HT-29 (cell line): ENCODE results near the gene NTRK1. TPM values are rescaled to one million over a fixed set of nuclear protein-coding genes. Genes with fewer than 3 reads are reported as not detected.
A peak's percentile ranks its signal among the peaks of the same experiment; 100 is the strongest.

ENCODE experiments used
- DNase-seq: peaks from one replicate; pipeline ENCODE4 v3.0.0-alpha.2; 2015; ENCODE audit warnings: low spot score
- total RNA-seq: library from RNA; depleted of rRNA; stranded (reverse); fragments of >200 nt; shearing (Covaris generic); gene quantifications from 2 replicates; pipeline ENCODE4 v1.2.3, GENCODE V29; 2014; rRNA removed

NTRK1 gene
- total RNA-seq = not detected in 2 replicates

DNA sequence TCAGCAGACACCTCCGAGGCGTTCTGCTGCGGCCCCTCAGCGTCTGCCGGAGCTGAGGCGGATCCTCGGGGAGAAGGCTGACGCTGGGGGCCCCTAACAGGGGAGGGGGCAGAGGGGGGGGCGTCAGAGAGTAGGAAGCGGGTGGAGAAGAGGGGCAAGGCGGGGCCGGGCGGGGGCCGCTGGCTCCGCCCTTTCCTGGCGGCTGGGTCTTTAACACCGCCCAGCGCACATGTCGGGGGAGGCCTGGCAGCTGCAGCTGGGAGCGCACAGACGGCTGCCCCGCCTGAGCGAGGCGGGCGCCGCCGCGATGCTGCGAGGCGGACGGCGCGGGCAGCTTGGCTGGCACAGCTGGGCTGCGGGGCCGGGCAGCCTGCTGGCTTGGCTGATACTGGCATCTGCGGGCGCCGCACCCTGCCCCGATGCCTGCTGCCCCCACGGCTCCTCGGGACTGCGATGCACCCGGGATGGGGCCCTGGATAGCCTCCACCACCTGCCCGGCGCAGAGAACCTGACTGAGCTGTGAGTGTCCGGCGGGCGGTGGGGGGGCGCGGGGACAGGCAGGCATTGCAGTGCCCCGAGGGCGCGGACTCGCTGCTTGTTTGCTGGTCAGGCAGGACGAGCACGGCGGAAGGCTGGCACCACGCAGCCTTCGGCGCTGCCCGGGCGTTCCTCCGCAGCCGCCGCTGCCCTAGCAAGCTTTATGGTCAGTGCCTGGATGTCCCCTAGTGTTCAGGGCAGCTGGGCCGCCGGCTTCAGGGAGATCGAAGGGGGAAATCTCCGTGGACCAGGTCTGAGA lies at the start of gene NTRK1:
TSS of gene NTRK1 (plus strand) at position 238 of the 796 bp plus-strand sequence. CDS start at position 308, 70 bp downstream.
- no peak for DNase-seq

DNA sequence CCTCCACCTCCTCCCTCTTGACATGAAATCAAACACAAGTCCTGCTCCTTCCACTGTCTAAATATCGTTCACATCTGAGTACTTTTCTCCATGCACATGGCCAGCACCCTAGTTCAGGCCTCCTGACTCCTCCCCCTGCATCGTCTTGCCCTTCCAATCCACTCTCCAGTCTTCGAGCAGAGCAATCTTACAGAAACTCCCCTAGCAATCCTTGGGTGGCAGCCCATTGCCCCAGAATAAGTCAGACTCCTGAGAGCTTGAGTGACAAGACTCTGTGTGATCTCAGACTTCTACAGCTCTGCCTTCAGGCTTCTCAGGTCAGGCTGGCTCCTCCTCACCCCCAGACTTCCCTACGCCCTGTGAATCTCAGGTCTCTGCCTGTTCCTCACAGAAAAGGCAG lies 49.5 kb upstream of the NTRK1 start:
- DNase-seq = no peak

DNA sequence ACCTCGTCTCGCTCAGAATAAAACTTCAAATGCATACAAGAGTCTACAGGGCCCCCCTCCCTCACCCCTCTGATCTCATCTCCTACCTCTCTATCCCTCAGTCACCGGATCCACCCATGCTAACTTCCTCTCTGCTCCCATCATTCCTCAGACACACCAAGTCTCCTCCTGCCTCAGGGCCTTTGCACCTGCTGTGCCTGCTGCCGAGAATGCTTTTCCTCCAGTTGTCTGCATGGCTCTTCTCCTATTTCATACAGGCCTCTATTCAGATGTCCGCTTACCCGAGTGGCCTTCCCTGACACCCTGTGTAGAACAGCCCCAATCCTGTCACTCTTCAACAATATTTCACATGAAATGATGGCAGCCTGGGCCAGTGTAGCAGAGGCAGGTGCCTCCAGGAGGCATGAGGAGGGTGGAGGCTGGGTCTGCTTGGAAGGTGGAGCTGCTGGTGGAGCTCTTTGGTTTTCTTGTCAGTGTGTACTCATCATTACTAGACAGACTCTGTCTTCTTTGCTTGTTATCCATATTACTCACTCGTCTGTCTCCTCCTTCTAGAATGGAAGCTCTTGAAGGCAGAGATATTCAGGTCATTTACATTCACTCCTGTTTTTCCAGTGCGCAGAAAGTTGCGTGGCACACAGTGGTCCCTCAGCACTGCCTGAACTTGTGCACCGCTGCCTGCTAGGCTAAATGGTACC lies 48.2 kb upstream of the NTRK1 start:
- DNase-seq = no peak

DNA sequence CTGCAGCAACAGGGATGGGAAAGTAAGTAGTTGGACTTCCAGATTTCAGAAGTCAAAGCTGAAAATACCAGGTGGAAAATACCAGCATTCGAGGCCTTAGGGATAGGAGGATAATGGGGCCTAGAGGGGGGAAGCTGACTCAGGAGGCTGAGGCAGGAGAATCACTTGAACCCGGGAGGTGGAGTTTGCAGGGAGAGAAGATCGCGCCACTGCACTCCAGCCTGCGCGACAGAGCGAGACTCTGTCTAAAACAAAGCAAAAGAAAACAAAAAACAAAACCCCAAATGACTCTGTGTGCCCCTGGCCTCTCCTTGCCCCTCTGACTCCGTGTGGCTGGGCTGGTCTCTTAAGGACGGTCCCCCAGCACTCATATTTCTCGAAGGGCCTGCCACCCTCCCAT lies 47.4 kb upstream of the NTRK1 start:
- DNase-seq = no peak

DNA sequence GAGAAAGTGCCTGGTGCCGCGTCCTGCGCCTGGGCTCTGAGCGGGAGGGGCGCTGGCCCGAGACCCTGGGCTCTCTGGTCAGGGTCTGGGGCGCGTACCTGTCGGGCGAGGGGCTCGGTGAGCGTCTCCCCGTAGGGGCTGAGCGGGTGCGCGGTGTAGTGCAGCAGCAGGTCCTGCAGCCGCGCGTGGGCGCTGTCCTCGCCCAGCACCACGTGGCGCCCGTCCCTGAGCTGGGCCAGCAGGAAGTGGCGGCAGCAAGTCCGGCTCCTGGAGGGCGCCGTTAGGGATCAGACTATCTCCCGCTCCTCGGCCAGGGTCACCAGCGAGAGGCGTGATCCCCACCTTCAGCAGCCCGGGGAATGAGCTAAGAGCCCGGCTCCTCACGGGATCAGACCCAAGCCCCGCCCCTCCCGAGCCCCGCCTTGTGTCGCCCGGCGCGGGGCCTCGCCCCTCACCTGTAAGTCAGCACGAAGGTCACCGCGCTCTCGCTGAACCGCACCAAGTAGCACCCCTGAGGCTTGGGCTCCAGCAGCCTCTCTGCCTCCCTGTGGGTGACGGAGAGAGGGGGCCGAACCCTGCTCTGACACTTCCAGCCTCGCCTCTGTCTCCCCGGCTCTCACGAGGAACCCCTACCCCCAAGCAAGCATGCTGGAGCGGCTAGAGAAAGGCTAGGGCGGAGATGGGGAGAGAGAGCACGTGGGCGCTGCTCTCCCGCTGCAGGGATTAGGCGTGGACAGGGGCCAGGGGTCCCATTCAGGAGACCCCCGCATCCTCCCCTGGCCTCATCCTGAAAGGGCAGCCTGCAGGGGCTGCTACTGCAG lies 46.7 kb upstream of the NTRK1 start:
- DNase-seq = peak; percentile 64

DNA sequence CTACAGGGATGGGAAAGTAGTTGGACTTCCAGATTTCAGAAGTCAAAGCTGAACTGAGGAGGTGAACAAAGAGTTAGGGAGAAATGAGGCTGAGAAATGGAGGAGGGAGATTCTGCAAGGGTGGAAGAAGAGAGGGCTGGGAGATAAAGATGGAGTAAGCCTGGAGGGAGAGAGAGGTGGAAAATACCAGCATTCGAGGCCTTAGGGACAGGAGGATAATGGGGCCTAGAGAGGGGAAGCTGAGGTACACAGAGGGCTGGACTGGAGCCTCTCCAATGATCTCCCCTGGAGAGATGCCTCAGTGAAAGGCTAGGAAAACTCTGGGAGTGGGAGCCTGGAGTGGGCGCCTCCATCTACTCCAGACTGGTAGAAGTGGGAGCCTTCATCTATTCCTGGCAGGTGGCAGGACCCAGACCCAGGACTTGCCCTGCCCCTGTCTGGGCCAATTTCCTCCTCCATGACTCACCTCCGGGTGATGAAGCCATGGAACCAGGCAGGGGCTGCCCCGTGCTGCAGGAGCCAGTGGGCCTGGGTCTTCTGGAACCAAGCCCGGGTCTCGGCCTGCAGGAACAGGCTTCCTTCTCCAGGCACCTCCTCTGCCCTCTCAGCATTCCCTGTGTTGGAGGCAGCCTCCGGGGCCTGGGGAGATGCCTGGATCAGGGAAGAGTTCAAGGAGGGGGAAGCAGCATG lies 45.9 kb upstream of the NTRK1 start:
- no peak for DNase-seq

DNA sequence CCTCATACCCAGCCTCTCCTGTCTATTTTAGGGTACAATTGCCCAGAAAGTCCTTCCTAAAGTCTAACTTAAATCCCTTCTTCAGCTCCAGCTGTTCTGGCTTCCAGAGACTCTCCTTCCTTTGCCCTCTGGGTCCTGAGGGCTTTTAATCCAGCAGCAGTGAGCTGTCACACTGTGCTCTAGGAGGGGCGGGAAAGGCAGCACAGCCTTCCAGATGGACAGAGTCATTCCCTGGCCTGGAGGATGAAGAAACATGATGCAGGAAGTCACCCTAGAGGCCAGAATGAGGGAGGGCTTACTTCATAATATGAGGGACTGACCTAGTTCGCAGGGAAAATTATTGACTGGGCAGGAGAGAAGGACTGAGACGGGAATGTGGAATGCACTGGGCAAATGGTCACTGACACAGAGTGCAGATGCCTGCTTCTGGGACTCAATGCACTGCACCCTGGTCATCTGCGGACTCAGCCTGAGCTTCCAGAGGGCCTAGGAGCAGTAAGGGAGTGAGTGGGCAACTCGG lies 45.3 kb upstream of the NTRK1 start:
- DNase-seq = peak; percentile 30

DNA sequence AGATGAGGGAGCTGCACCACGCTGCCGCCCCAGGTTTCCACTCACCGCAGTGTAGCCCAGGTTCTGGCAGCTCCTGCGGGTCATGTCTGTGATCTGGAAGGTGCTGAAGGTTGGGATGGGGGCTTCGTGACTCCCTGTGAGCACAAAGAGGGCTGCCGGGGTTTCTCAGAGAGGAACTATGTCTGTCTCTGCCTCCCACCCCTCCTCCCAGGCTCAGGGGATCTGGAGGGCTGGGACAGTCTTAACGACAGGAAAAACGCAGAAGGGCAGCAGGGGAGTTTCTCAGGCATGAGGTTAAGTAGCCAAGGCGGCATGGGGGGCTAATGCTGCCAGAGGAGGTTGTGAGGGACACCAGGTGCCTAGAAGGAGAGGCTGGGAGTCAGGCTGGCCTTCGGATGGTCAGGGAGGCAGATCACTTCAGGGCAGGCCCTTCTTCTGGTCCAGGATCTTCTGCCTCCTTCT lies 44.7 kb upstream of the NTRK1 start:
- no peak for DNase-seq

DNA sequence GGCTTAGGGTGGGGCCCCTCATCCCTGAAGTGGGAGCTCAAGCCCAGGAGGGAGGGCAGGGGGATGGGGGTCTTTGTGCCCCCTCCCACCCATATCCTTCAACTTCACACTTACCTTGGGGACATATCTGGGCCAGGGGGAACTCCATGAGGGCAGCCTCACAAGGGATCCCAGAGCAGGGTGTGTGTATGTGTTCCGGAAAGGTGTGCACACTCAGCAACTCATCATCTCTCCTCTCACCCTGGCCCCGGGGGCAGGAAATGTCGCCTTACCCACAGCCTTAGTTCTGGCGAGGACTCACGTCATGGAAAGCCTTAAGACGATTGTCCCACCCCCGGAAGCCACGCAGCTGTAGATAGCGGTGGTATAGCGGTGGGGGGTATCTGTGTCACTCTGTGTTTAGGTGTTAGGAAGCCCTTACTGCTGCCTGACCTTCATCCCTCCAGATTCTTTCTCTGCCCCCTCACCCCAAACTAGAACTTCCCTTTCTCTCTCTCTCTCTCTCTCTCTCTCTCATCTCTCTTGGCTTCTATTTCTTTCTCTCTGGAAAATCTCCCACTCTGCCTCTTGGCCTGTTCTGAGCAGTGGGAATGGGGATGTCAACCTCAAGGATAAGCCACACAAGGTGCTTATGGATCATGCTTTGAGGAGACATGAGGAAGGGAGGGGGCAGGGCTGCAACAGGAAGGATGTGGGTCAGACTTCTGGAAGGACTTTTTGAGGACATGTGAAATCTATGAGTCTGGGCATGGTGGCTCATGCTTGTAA lies 43.9 kb upstream of the NTRK1 start, which contains the start of gene SH2D2A:
TSS of gene SH2D2A (minus strand) at position 288 of the 768 bp plus-strand sequence. CDS start at position 148, 140 bp downstream.
- no peak for DNase-seq

DNA sequence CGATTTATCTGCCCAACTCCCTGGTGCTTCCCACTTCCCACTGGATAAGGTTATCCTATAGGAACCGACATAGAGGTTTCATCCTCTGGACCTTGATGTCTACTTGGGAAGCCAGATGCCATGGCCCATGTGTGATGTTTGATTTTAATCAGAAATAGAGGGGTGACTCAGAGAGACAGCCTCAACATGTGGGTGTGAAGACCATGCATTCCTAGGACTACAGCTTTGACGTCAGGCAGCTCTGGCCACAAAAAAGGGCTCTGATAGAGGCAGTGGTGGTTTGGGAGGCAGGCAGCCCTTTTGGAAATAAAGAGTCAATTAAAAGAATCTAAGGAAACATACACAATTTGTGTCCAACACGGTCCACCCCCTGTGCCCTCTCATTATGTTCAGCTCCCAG lies 38.9 kb upstream of the NTRK1 start:
- DNase-seq = no peak

DNA sequence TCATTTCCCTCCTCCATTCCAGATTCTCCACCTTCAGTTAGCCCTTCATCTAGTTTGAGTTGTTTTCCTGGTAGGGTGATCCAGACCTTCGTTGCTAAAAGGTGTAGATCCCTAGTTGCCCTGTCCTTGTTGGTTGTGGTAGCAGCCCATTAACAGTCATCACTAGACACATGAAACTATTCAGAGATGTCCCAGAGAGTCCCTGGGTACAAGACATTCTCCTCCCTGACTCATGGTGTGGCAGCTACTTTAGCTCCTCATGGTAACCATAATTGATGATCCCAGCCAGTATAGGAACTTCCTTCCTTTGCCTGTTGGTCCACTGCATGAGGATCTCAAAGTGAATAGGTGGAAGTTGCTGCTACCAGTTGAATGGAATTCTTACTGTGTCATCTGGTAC lies 38.0 kb upstream of the NTRK1 start:
- DNase-seq = no peak

DNA sequence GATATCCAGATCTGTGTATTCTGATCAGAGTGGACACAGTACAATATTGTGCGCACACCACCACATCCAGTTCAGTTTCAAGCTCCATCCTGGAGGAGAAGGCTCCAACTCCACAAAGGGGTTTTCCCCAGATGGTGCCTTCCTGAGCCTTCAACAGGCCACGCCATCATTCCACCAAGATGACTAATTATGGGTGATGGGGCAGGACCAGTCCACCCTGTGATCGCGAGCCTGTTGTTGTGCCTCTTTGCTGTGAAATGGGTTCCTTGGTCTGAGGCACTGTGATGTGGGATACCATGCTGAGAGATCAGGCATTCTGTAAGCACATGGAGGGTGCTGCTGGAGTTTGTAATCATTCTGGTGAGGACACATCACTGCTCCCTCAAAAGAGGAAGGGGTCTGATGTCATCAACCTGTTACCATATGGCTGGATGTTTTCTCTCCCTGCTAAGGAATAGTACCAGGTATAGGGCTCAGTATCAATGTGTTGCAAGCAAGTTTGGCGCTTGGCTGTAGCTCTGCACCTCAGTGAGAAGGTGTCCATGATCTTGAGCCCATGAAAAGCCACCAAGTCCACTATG lies 37.4 kb upstream of the NTRK1 start:
- no peak for DNase-seq

DNA sequence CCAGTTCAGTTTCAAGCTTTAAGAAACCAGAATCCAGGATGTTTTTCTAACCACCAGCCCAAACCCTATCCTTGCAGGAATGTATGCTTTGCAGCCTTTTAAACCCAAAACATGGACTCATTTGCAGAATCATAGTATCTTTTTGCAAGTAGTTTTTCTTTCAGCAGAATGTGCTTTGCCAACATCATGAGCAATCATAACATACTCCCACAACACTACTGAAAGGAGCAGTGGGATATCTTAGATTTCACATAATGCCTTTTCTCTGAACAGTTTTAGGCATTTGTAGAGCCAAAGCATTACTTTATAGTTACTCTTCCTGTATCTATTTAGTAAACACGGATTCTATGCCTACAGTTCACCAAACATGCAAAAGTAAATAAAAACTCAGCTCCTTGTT lies 34.0 kb upstream of the NTRK1 start:
- no peak for DNase-seq

DNA sequence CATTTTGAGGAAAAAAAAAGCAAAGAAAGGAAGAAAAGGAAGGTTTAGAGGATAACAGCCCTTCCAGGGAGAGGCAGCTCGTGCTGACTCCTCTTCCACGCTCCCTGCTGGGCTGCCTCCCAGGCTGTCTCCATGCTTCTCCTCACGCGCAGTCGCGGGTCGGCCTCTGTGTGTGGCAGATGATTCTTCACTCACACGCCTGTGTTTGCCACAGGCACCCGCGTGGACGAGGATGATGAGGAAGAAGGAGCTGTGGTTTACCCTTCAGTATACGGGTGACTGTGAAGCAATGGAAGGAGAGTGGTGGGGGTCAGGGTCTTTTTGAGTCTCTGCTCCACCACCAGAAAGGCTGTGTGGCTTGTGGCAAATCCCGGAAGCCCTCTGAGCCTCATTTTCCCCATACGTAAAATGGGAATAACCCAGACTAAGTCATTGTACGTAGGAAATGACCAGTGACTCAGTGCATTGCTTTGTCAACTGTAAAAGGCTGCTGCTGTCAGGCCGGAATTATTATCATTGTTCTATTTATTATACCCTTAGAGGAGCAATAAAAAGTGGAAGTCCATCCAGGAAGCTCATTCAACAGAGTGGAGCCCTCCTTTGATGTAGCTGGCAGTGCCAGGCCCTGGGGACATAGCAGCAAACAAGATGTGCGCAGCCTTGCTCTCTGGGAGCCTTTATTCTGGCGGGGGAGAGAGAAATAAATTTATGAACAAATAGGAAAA lies 32.1 kb upstream of the NTRK1 start:
- DNase-seq = no peak

DNA sequence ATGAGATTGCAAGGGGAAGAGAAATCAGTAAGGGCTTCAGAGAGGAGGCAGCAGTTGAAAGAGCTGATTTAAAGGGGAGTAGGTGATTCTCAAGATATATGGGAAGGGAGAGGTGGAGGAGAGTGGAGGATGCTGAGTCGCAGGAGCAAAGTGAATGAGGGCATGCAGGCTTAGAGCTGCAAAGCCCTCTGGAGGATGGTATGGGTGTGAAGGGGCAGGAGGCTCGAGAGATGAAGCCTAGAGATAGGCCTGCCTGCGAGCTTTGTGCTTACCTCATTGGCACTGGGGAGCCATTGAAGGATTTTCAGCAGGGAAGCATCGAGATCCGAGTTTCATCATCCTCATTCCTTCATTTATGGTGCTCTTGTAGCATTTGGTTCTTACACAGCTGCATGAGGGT lies 28.2 kb upstream of the NTRK1 start:
- DNase-seq = no peak

DNA sequence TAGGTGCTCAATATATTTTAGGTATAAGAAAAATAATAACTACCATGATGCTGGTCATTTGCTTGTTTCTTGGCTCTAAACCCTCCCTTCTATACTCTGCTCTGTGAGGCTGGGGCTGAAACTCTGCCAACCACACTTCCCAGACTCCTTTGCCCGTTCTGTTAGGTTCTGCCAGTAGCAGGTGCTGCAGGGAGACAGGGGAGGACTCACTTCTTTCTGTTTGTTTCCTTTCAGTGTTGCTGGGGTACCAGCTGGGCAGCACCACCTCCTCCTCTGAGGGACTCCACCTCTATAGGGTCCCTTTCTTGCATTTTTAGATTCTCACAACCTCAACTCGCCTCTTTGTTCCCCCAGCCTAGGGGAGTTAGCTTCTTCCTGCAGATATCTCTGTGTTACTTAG lies 27.1 kb upstream of the NTRK1 start:
- no peak for DNase-seq

DNA sequence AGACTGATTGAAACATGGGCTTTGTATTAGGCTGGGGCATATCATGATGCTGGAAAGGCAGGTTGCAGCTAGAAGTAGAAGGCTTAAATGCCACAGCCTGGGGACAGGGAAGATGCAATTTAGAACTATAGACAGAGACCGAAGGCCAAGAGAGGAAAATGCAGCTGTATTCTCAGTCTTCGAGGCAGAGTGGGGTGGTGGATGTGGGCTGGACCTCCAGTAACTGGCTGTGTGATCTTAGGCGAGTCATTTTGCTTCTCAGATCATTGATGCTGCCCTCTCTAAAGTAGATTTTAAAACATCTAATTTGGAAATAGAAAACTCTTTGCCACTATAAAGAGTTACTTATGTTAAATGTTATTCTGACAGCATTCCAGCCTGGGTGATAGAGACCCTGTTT lies 26.3 kb upstream of the NTRK1 start:
- no peak for DNase-seq

DNA sequence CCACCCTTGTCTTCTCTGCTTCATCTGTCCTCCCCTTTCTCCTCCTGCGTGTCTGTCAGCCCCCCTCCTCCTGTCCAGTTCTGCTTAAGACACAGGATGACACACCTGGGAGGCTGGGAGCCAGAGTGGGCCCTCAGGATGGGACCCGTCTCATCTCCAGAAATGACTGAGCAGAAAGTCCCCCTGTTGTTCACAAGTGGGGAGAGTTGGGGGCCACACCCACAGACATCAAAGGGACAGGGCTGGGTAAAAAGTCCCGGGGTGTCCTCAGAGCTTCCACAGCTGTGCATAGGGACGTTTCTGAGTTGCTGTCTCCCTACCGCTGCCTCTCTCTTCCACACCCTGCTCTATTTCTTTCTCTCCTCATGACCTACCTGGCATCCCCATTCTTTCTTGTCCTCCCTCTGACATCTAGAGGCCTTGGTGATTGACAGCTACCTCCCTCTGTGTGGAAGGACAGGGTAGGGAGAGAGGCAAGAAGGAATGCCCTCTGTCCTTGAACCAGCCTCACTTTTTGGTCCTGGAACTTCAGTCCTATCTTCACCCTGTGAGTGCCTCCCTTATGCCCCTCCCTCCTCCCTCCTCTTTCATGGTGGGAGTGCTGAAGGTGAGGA lies 24.5 kb upstream of the NTRK1 start:
- no peak for DNase-seq

DNA sequence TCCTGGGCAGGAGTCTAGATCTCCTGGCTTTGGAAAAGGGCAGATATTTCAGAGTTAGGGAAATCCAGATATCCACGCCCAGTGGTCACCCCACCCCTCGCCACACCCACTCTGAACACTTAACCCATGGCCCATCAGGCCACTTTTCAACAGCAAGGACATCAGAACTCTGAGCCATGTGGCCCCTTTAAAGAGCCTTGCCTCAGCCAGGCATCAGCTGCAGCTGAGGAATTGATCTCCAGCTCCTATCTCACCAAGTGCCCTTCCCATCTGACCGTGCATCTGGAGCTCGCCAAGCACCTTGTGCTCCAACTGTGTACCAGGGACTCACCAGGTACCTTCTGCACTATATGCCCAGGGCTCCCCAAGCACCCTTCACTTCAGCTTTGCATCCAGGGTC lies 23.8 kb upstream of the NTRK1 start:
- DNase-seq = no peak
